HTR-8/SVneo (cell line): Measurements from ENCODE around the gene MRAS.

Source experiments
- DNase-seq: peaks from one replicate; pipeline ENCODE4 v3.0.0; 2011; ENCODE audit warnings: low spot score, mixed read lengths; ENCODE audit not compliant: insufficient read length
- FAIRE-seq: peaks from 2 replicates; lab custom pipeline; 2011; peaks lifted over from hg19 to GRCh38; lab: Jason Lieb, UNC

MRAS gene

GRCh38 chr3:138381950-138382715, 33.8 kb downstream of the MRAS start:
- peak; percentile 45 for DNase-seq
- FAIRE-seq, result peak; percentile 88

DNA sequence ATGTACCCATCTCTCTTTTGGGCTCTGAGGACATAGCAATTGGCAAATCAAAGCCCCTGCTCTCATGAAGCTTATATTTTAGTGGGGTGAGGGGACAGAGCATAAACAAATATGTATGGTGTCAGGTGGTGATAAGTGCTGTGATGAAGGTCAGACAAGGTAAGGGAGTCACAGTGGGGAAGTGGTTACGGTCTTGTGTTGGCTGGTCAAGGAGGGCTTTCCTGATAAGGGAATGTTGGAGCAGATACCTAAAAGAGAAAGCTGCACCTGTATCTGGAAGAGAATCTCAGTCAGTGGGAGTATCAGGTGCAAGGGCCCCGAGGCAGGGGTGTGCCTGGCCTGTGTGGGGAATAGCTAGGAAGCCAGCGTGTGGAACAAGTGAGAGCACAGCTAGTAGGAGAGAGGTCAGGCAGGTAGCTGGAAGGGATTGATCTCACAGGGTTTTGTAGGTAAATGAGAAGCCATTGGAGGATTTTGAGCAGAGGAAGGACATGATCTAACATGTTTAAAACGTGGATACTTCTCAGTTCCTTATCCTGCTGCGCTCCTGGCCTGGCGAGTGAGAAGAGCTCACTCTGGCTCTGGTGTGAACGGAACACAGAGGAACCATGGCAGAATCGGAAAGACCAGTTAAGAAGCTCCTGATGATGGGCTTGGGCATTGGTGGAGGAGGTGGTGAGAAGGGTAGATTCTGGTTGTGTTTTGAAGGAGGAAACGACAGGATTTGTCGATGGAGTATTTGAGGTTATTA, 35.5 kb downstream of the MRAS start:
- FAIRE-seq, result no peak
- DNase-seq, result no peak

DNA sequence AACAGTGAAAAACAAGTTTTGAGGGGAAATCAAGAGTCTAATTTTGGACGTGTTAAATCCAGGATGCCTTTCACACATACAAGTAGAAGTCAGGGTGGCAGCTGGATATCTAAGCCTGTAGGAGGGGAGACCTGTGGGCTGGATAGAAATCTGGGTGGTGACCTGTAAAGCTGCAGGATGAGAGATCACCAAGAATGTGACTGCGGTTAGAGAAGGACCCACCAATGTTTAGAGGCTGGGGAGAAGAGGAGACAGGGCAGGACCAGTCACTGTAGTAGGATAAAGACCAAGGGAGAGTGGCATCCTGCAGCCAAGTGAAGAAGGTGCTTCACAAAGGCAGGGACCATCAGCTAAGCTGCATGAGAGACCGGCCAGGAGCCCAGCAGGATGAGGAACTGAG, 36.2 kb downstream of the MRAS start:
- FAIRE-seq (no peak), DNase-seq (no peak)

DNA sequence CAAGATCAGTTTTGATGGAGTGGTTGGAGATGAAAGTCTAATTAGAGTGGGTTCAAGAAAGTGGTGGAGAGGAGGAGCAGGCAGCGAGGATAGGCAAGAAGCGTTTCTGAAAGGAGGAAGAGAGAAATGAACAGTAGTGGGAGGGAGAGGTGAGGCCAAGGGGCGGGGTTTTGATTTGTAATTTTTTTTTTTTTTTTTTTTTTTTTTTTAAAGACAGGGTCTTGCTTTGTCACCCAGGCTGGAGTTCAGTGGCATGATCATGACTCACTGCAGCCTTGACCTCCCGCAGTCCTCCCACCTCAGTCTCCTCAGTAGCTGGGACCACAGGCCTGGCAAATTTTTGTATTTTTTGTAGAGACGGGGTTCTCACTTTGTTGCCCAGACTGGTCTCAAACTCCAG, 36.6 kb downstream of the MRAS start:
- FAIRE-seq (no peak), DNase-seq (no peak)

GRCh38 chr3:138389144-138389601, 40.8 kb downstream of the MRAS start:
- DNase-seq (no peak), FAIRE-seq (no peak)

DNA sequence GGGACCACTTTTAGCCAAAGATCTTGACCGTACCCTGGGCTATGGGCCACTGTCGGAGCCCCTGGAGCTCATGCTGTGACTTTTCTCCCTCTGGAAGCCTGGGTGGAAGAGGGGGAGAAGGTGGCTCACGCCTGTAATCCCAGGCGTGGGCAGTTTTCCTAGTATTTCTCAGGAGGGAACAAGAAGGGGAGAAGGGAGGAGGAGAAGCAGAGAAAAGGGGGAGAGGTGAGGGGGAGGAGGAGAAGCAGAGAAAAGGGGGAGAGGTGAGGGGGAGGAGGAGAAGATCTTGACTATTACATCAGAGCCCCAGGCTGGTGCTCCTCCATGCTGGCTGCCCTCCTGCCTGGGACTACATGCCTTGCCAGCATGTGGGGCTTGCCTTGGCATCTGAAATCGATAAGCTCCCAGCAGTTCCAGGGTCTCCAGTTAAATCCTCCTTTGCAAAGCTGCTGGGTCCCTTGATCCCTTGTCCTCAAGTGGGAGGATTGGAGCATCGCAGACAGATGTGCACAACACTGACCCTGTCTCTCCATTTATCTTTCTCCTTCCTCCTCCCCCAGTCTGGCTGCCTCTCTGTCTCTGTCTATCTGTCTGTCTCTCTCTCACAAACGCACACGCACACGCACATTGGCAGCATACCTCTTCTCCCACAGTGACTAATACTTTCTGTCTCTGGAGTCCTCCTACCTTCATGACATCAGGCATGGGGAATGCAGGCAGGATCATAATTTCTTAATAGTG, 41.6 kb downstream of the MRAS start:
- peak; percentile 90 for DNase-seq
- FAIRE-seq, result peak; percentile 91

- FAIRE-seq (no peak), DNase-seq (no peak)
These were observed 42.2 kb downstream of the MRAS start for GRCh38 chr3:138390582-138390932.

DNA sequence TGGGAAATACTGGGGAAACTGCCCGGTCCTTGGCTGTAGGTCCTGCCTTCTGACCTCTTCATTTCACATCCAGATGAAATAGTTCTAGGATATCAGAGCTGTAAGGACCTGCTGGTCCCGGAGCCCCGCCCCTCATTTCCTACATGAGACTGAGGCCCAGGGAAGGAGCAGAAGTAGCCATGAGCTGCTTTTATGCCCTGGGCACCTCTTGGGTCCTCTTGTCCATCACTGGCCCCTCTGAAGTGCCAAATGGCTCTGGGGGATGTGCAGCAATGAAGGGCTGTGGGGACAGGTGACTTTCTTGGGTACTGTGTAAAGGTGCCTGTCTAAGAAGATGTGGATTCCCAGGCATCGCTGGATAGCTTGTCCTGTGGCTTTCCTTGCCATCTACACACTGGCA, 45.8 kb downstream of the MRAS start:
- no peak for DNase-seq
- FAIRE-seq, result no peak

GRCh38 chr3:138394686-138395085, 46.3 kb downstream of the MRAS start:
- no peak for FAIRE-seq
- no peak for DNase-seq

DNA sequence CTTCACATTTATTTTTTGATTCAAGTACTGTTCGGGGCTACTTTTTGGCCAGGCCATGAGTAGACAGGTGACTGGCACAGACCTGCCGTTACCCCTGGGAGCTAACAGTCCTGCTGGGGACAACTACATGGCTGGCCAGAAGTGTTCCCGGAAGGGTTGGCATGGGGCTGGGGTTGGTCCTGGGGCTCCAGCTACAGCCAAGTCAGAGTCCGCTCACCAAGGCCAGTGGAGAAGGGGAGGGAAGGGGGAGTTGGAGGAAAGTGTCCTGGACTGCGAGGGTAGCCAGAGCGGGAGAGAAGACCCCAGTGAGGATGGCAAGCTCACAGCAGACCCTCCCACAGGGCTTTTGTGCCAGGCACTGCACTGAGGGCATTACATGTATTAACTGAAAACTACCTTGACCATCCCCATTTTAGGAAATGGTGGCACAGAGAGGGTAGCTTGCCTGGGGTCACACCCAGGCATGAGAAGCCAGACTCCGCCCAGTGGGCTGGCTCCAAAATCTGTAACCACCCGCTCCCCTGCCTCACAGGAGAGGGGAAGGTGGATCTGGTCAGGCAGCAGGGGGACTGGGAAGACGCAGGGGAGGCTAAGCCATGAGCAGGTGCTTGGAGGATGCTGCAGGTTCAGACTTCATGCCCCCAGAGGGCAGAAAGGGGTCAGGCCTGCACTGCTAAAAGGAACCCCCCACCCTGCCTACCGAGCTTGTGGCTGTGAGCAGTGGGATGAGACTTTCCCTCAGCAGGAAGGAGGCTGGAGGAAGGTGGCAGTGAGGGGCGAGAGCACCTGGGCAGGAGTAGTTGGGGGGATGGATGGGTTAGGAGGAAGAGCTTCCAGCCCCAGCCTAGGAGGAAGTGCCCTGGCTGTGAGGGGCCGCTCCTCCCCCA, 47.7 kb downstream of the MRAS start:
- FAIRE-seq (no peak), DNase-seq (no peak)

- FAIRE-seq, result no peak
- DNase-seq, result no peak
These were observed 48.5 kb downstream of the MRAS start for GRCh38 chr3:138396752-138397410.

- no peak for FAIRE-seq
- no peak for DNase-seq
These were observed 49.6 kb downstream of the MRAS start for GRCh38 chr3:138397983-138398382.

DNA sequence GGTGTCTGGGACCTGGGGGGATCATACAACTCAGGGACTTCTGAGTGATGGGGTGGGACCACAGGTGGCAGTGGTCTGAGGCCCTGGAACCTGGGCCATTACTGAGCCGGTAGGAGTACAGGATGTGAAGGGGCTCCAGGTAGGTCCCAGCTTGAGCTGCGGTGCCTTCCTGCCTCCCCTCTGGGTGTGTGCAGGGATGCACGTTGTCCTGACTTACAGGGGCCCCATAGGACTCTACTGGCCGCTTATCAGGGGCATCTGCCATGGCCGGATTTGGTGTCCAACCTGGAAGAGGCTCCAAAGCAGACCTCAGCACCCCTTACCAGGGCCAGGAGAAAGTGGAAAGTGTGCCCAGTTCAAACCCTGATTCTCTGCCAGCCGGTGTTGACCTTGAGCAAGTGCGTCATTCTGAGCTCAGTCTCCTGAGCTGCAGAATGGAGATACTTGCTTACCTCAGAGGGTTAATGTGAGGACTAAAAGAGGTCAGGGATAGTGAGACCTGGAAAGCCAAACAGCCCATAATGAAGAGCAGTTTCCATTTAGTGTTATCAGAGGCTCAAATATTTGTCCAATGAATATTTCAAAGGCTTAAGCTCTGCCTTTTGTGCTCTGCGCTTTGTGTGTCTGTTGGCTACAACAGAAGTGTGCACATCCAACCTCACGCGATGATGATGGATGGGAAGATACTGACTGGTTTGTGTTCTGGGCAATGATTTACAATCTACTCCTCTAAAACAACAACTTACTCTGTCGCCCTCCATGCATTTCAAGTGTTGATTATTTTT, 50.6 kb downstream of the MRAS start:
- no peak for DNase-seq
- FAIRE-seq, result no peak

DNA sequence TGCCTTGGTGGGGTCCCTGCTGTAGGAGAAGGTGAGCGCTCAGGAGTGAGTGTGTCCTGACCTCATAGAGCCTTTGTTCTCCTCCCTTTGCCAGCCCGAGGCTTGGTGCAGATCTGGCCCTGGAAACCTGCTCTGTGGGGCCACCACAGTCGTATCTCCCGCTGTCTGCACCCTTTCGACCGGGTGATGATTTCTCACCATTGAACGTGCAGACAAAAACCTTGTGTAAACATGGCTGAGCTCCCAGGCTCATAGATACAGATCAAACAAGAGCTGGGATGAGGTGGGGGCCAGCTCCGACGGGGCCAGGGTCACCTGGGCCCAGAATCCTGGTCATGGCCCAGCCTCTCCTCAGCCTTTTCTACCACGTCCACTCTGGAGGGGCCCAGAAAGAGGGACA, 51.4 kb downstream of the MRAS start:
- DNase-seq (no peak), FAIRE-seq (no peak)

GRCh38 chr3:138400651-138401070, 52.3 kb downstream of the MRAS start:
- FAIRE-seq (no peak), DNase-seq (no peak)

GRCh38 chr3:138401834-138402233, 53.5 kb downstream of the MRAS start:
- FAIRE-seq, result no peak
- DNase-seq, result no peak

DNA sequence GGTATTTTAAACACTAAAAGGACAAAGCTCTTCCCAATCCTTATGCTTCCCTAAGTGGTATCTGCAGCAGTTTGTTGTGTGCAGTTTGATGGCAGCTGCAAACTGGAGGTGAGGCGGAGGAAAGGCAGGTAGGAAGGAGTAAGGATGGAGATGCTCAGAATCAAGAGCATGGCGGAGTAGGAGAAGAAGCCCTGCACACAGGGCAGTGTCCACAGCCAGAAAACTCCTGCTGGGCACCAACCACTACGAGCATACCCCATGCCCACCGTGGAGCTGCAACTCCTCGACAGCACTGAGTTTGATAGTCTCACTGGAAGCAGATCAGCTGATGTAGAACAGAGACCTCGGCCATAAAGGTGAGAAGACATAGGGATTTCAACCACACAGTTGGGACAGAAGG, 55.7 kb downstream of the MRAS start:
- DNase-seq (no peak), FAIRE-seq (no peak)

GRCh38 chr3:138405001-138405400, 56.6 kb downstream of the MRAS start:
- FAIRE-seq (no peak), DNase-seq (no peak)

DNA sequence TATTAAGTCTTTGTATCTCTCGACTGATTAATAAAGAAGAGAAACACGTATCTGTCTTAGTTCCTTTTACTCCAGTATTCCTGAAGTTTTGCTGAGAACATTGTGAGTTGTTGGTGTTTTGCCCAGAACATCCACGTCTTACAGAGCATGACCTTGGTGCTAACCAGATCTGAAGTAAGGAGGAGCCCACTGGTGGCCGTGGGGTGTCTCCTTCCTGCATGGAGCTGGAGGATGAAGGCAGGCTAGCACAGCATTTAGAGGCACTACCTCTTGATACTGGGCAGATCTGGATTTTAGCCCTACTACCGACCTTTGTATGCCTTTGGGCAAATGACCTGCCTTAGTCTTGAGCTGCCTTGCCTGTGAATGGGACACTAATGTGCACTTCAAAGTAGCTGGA, 57.1 kb downstream of the MRAS start:
- FAIRE-seq, result no peak

More for the DNA sequence above, 57.1 kb downstream of the MRAS start:
- no peak for DNase-seq
